H1 (cell line): ENCODE data around the gene TEX44. TPM values are rescaled to one million over a fixed set of nuclear protein-coding genes. Genes with fewer than 3 reads are reported as not detected.

ENCODE experiments used
- CTCF ChIA-PET: fragments of 300-600 bp; sonication (Branson Sonifier 250); formaldehyde crosslinking; loops from one replicate; lab custom pipeline; 2021; ENCODE audit not compliant: partially characterized antibody; lab: Charles Lee
- POLR2A ChIA-PET: fragments of 300-600 bp; sonication (Branson Sonifier 250); formaldehyde crosslinking; loops from one replicate; lab custom pipeline; 2021; ENCODE audit warnings: inconsistent platforms; ENCODE audit not compliant: partially characterized antibody; lab: Charles Lee
- DNase-seq, 2 experiments: peaks; one replicate each; pipeline versions ENCODE4 v3.0.0 to v3.0.0-alpha.2; 2010 to 2022; ENCODE audit warnings: low spot score in 2 of 2, low read depth in 1 of 2, mixed read lengths in 1 of 2
- FAIRE-seq: peaks from 2 replicates; lab custom pipeline; 2011; peaks lifted over from hg19 to GRCh38; lab: Jason Lieb, UNC
- H2AFZ ChIP-seq: 2 replicates; pipeline ENCODE4 v1.8.1; 2012; ENCODE audit warnings: low read length, inconsistent platforms
- H2AK5ac ChIP-seq: 2 replicates; pipeline ENCODE4 v1.6.1; 2013; ENCODE audit warnings: low read depth, low read length
- H2BK120ac ChIP-seq: replicated peaks from 2 replicates; pipeline ENCODE3; 2013; ENCODE audit warnings: low read depth, low read length, inconsistent platforms
- H2BK12ac ChIP-seq: 2 replicates; pipeline ENCODE4 v1.6.1; 2013; ENCODE audit warnings: low read depth, low read length
- H2BK15ac ChIP-seq: 2 replicates; pipeline ENCODE4 v1.6.1; 2013; ENCODE audit warnings: low read length
- H2BK20ac ChIP-seq: 2 replicates; pipeline ENCODE4 v1.6.1; 2013; ENCODE audit warnings: low read length
- H2BK5ac ChIP-seq: 2 replicates; pipeline ENCODE4 v1.6.1; 2013; ENCODE audit warnings: low read depth, low read length
- H3K14ac ChIP-seq: 2 replicates; pipeline ENCODE4 v1.6.1; 2013; ENCODE audit warnings: inconsistent platforms; ENCODE audit not compliant: insufficient read length
- H3K18ac ChIP-seq: 2 replicates; pipeline ENCODE4 v1.6.1; 2013; ENCODE audit warnings: low read length; ENCODE audit errors: extremely low read depth
- H3K23ac ChIP-seq: 2 replicates; pipeline ENCODE4 v1.6.1; 2013; ENCODE audit warnings: inconsistent platforms; ENCODE audit not compliant: insufficient read length
- H3K23me2 ChIP-seq: 2 replicates; pipeline ENCODE4 v1.6.1; 2013; ENCODE audit warnings: low read depth, low read length
- H3K27ac ChIP-seq: 2 replicates; pipeline ENCODE4 v1.6.1; 2011; ENCODE audit warnings: low read depth, low read length, inconsistent platforms
- H3K27me3 ChIP-seq, 4 experiments: replicated peaks in 1 of 4; 1 replicate in 1 of 4; 2 replicates in 3 of 4; pipeline versions ENCODE4 v1.6.1 to v1.8.1; 2011 to 2013; ENCODE audit warnings: low read length in 3 of 4, mild to moderate bottlenecking in 3 of 4, inconsistent platforms in 2 of 4, mixed read lengths in 2 of 4, moderate library complexity in 1 of 4; ENCODE audit not compliant: control insufficient read depth in 3 of 4, insufficient read depth in 3 of 4; ENCODE audit errors: extremely low read depth in 1 of 4
- H3K36me3 ChIP-seq, 4 experiments: 2 replicates each; pipeline versions ENCODE4 v1.6.1 to v1.8.1; 2011 to 2013; ENCODE audit warnings: mild to moderate bottlenecking in 4 of 4, low read length in 3 of 4, moderate library complexity in 2 of 4, control low read depth in 1 of 4, inconsistent platforms in 1 of 4; ENCODE audit not compliant: insufficient read depth in 4 of 4, control insufficient read depth in 2 of 4
- H3K4ac ChIP-seq: replicated peaks from 2 replicates; pipeline ENCODE3; 2013; ENCODE audit warnings: low read length, low read depth, mixed read lengths, inconsistent platforms; ENCODE audit not compliant: insufficient read length
- H3K4me1 ChIP-seq, 4 experiments: replicated peaks in 1 of 4; 1 replicate in 1 of 4; 2 replicates in 3 of 4; pipeline versions ENCODE4 v1.6.1 to v1.8.1; 2011 to 2013; ENCODE audit warnings: low read length in 3 of 4, inconsistent platforms in 2 of 4, mixed read lengths in 1 of 4; ENCODE audit not compliant: insufficient read depth in 4 of 4, control insufficient read depth in 3 of 4
- H3K4me2 ChIP-seq, 2 experiments: 2 replicates each; pipeline versions ENCODE4 v1.6.1 to v1.8.1; 2011 to 2013; ENCODE audit warnings: low read depth in 2 of 2, low read length in 2 of 2, control low read depth in 1 of 2, inconsistent platforms in 1 of 2, mild to moderate bottlenecking in 1 of 2; ENCODE audit not compliant: insufficient read depth in 1 of 2
- H3K4me3 ChIP-seq, 4 experiments: fragments of 200-600, 300-600 bp in 1 of 4; sonication (generic), shearing (Covaris generic), sonication (Bioruptor Twin) in 1 of 4; 2 replicates each; pipeline versions ENCODE4 v1.5.1 to v1.8.1; 2011 to 2016; ENCODE audit warnings: low read length in 4 of 4, low read depth in 3 of 4, control low read depth in 2 of 4, inconsistent platforms in 2 of 4, mild to moderate bottlenecking in 2 of 4, mixed read lengths in 1 of 4, moderate library complexity in 1 of 4; ENCODE audit not compliant: insufficient read depth in 2 of 4; ENCODE audit errors: extremely low read depth in 1 of 4
- H3K56ac ChIP-seq: replicated peaks from 2 replicates; pipeline ENCODE3; 2013; ENCODE audit warnings: low read depth, mild to moderate bottlenecking, mixed read lengths, low read length, inconsistent platforms; ENCODE audit not compliant: insufficient read length
- H3K79me1 ChIP-seq: 2 replicates; pipeline ENCODE4 v1.6.1; 2013; ENCODE audit warnings: low read depth, low read length, control low read depth
- H3K79me2 ChIP-seq, 2 experiments: 2 replicates each; pipeline versions ENCODE4 v1.6.1 to v1.8.1; 2012 to 2013; ENCODE audit warnings: low read length in 2 of 2, mild to moderate bottlenecking in 2 of 2, inconsistent platforms in 1 of 2; ENCODE audit not compliant: insufficient read depth in 2 of 2, control insufficient read depth in 1 of 2
- H3K9ac ChIP-seq, 4 experiments: replicated peaks in 1 of 4; 1 replicate in 1 of 4; 2 replicates in 3 of 4; pipeline versions ENCODE4 v1.6.1 to v1.8.1; 2011 to 2013; ENCODE audit warnings: low read depth in 3 of 4, low read length in 3 of 4, control low read depth in 2 of 4, mild to moderate bottlenecking in 2 of 4, moderate library complexity in 2 of 4, inconsistent platforms in 1 of 4; ENCODE audit errors: extremely low read depth in 1 of 4
- H3K9me3 ChIP-seq, 2 experiments: 2 replicates each; pipeline versions ENCODE4 v1.6.1 to v1.8.1; 2012 to 2013; ENCODE audit warnings: mild to moderate bottlenecking in 2 of 2, moderate library complexity in 2 of 2, control low read depth in 1 of 2, inconsistent platforms in 1 of 2, low read depth in 1 of 2, low read length in 1 of 2, mixed read lengths in 1 of 2; ENCODE audit not compliant: insufficient read depth in 2 of 2
- H4K20me1 ChIP-seq, 2 experiments: replicated peaks in 1 of 2; 2 replicates each; pipeline versions ENCODE3 to v1.8.1; 2011 to 2013; ENCODE audit warnings: inconsistent platforms in 2 of 2, low read length in 2 of 2, mild to moderate bottlenecking in 1 of 2; ENCODE audit not compliant: insufficient read depth in 2 of 2, control insufficient read depth in 1 of 2
- H4K5ac ChIP-seq: 2 replicates; pipeline ENCODE4 v1.6.1; 2013; ENCODE audit warnings: low read length, low read depth, mixed read lengths, inconsistent platforms; ENCODE audit not compliant: insufficient read length
- H4K8ac ChIP-seq: 2 replicates; pipeline ENCODE4 v1.8.0; 2013; ENCODE audit warnings: mild to moderate bottlenecking, moderate library complexity, low read length, inconsistent platforms; ENCODE audit not compliant: insufficient read depth; ENCODE audit errors: extremely low read depth
- H4K91ac ChIP-seq: replicated peaks from 2 replicates; pipeline ENCODE3; 2013; ENCODE audit warnings: low read length, mixed read lengths, inconsistent platforms; ENCODE audit not compliant: insufficient read length
- BRCA1 ChIP-seq: IDR thresholded peaks from 2 replicates; pipeline ENCODE4 v1.6.1; 2012; ENCODE audit warnings: low read depth, low read length, improper control_type of control experiment
- E2F6 ChIP-seq: IDR thresholded peaks from 2 replicates; pipeline ENCODE4 v1.6.1; 2012; ENCODE audit warnings: inconsistent platforms
- EGR1 ChIP-seq: IDR thresholded peaks from 2 replicates; pipeline ENCODE4 v1.6.1; 2011; ENCODE audit warnings: low read depth, low read length, borderline replicate concordance
- EZH2 ChIP-seq: fragments of 200-600 bp; sonication (generic); IDR thresholded peaks from 2 replicates; pipeline ENCODE4 v1.7.1; 2012; ENCODE audit warnings: low read depth, mild to moderate bottlenecking, moderate library complexity, low read length, inconsistent platforms; ENCODE audit not compliant: severe bottlenecking
- GABPA ChIP-seq: IDR thresholded peaks from 2 replicates; pipeline ENCODE4 v1.6.1; 2011; ENCODE audit warnings: mild to moderate bottlenecking, low read length, moderate library complexity, borderline replicate concordance; ENCODE audit not compliant: insufficient read depth
- MAFK ChIP-seq: IDR thresholded peaks from 2 replicates; pipeline ENCODE4 v1.6.1; 2012; ENCODE audit warnings: low read depth, mild to moderate bottlenecking, improper control_type of control experiment, low read length
- MAX ChIP-seq: IDR thresholded peaks from 2 replicates; pipeline ENCODE4 v1.6.1; 2012; ENCODE audit warnings: inconsistent platforms
- POLR2A ChIP-seq, 2 experiments: IDR thresholded peaks; 1 replicate in 1 of 2; 2 replicates in 1 of 2; pipeline ENCODE4 v1.6.1; 2011; ENCODE audit warnings: low read depth in 2 of 2, low read length in 2 of 2, mild to moderate bottlenecking in 2 of 2; ENCODE audit errors: control extremely low read depth in 1 of 2
- RFX5 ChIP-seq: IDR thresholded peaks from 2 replicates; pipeline ENCODE4 v1.6.1; 2011; ENCODE audit warnings: low read depth, low read length, improper control_type of control experiment, borderline replicate concordance
- RXRA ChIP-seq: IDR thresholded peaks from 2 replicates; pipeline ENCODE4 v1.6.1; 2011; ENCODE audit warnings: low read depth, mild to moderate bottlenecking, low read length, moderate library complexity; ENCODE audit not compliant: insufficient read depth
- SP2 ChIP-seq: IDR thresholded peaks from 2 replicates; pipeline ENCODE4 v1.6.1; 2012; ENCODE audit warnings: mild to moderate bottlenecking, low read length, inconsistent platforms
- TAF7 ChIP-seq: optimal IDR thresholded peaks from 2 replicates; pipeline ENCODE3; 2011; ENCODE audit warnings: low read depth, mild to moderate bottlenecking, inconsistent platforms, low read length, moderate library complexity, borderline replicate concordance
- TCF12 ChIP-seq: IDR thresholded peaks from 2 replicates; pipeline ENCODE4 v1.6.1; 2011; ENCODE audit warnings: low read depth, mild to moderate bottlenecking, low read length
- WGBS, 2 experiments: shearing (Covaris generic) in 1 of 2; methylation state at CpG; one replicate each; pipeline versions ENCODE4 v1.1.6 to v1.1.7; 2013 to 2015; ENCODE audit warnings: low lambda C conversion rate in 2 of 2, mixed read lengths in 2 of 2, inconsistent platforms in 1 of 2, low coverage in 1 of 2, missing lambda C conversion rate in 1 of 2; ENCODE audit not compliant: insufficient replicate concordance in 2 of 2, insufficient coverage in 1 of 2, insufficient read length in 1 of 2; ENCODE audit errors: extremely low coverage in 1 of 2, missing lambda C conversion rate in 1 of 2; 5-methylcytosine and 5-hydroxymethylcytosine counted together
- polyA plus RNA-seq, 7 experiments: library from polyadenylated mRNA; depleted of rRNA in 3 of 7; stranded (reverse) in 5 of 7; unstranded in 2 of 7; fragments of >200 nt in 5 of 7; fragments of 200-250 nt in 2 of 7; gene quantifications; 1 replicate in 5 of 7; 2 replicates in 1 of 7; 4 replicates in 1 of 7; pipeline versions ENCODE4 v1.2.1 to v1.2.3, GENCODE V29; 2011 to 2013; ENCODE audit warnings: missing spikeins in 2 of 7, mixed read lengths in 2 of 7
- total RNA-seq: library from RNA; stranded (reverse); fragmentation: NEBNext Ultra II Directional; extraction: Animal tissue kit (Norgen Biotek cat#: 25700); gene quantifications from 2 replicates; pipeline ENCODE4 v1.2.1, GENCODE V29; 2021

TEX44 gene
- total and polyA plus RNA-seq, 2 of the 8 experiments (the other 6 are each of a cell fraction or from before 2014, with no cell fraction given), result not detected

- Histone ChIP-seq H2BK120ac (no peak overlapping the region), H3K56ac (no peak overlapping the region), H3K79me2 (no peaks in the 10 kb centered on the region), H2BK12ac (no peak overlapping the region), H3K79me1 (no peaks in the 10 kb centered on the region), H4K8ac (no peak overlapping the region), H3K4me2 (no peak overlapping the region), H3K23ac (no peak overlapping the region), H2BK20ac (no peak overlapping the region), H3K36me3 (no peaks in the 10 kb centered on the region), H3K18ac (no peak overlapping the region), H4K20me1 (no peaks in the 10 kb centered on the region), H2AK5ac (no peak overlapping the region), H4K91ac (no peak overlapping the region), H2BK5ac (no peak overlapping the region), H3K27ac (no peak overlapping the region), H3K27me3 (no peaks in the 10 kb centered on the region), H3K9ac (no peak overlapping the region), H3K4me3 (no peak overlapping the region), H4K5ac (no peak overlapping the region), H2BK15ac (no peak overlapping the region), H3K14ac (no peak overlapping the region), H2AFZ (no peak overlapping the region), H3K9me3 (peaks cover 0 to 11% of the 10 kb centered on the region in 2 experiments; a peak in 2 of 4 replicates), H3K4me1 (no peaks in the 10 kb centered on the region), H3K4ac (no peak overlapping the region), H3K23me2 (no peaks in the 10 kb centered on the region)
- TF ChIP-seq MAFK, result no peak
- no peak for TF ChIP-seq POLR2A (IDR thresholded peaks at IDR 0.05; ENCODE audit: control extremely low read depth in 1 of 2, low read depth in 2 of 2, low read length in 2 of 2)
- TF ChIP-seq TCF12, result no peak
- no peak for TF ChIP-seq GABPA
- TF ChIP-seq TAF7, result no peak
- TF ChIP-seq RXRA, result no peak
- TF ChIP-seq RFX5, result no peak
- no peak for TF ChIP-seq MAX
- no peak for TF ChIP-seq EGR1
- no peak for TF ChIP-seq E2F6
- TF ChIP-seq BRCA1, result no peak
- no peak for TF ChIP-seq SP2
- no peak for TF ChIP-seq EZH2
- DNase-seq (no peak), FAIRE-seq (no peak)
- ChIA-PET POLR2A (no interaction called here), CTCF (interaction anchor here (0.6 to 4.2 kb wide), 9 partner anchors 10 to 252 kb away, joined by 3 to 26 read pairs (median 5); no protein-coding TSS in a partner anchor)
- 72% methylated on average over 2 of the region's 3 CpGs; no CpG with 5 or more reads in 1 of the 2 experiments for WGBS, 2 experiments
These were observed 43.9 kb upstream of the TEX44 start for GRCh38 chr2:231548752-231549151.
